Caco-2 (cell line): ENCODE results near the gene NFKB1. TPM values are rescaled to one million over a fixed set of nuclear protein-coding genes. Genes with fewer than 3 reads are reported as not detected.

Experiments used
- BruUV-seq: library from RNA; stranded (reverse); fragments of 400-500 nt; replicated peaks from 2 replicates; lab custom pipeline; 2021; lab: Mats Ljungman, UMichigan
- CTCF ChIA-PET: fragments of 300-600 bp; sonication (Branson Sonifier 250); formaldehyde crosslinking; loops from one replicate; lab custom pipeline; 2022; ENCODE audit warnings: antibody characterized with exemption; lab: Charles Lee
- POLR2A ChIA-PET: fragments of 300-600 bp; sonication (Branson Sonifier 250); formaldehyde crosslinking; loops from one replicate; lab custom pipeline; 2022; ENCODE audit warnings: antibody characterized with exemption; lab: Charles Lee
- DNase-seq, 2 experiments: peaks; one replicate each; pipeline versions ENCODE4 v3.0.0 to v3.0.0-alpha.2; 2020 to 2022
- H3K27me3 ChIP-seq: replicated peaks from 2 replicates; pipeline ENCODE4 v1.6.0; 2011; ENCODE audit warnings: low read length; ENCODE audit not compliant: control insufficient read depth, insufficient read depth
- H3K36me3 ChIP-seq: 2 replicates; pipeline ENCODE4 v1.5.1; 2011; ENCODE audit warnings: low read length; ENCODE audit not compliant: control insufficient read depth, insufficient read depth
- H3K4me1 ChIP-seq: fragments of 250-450 bp; sonication (Bioruptor Pico); 2 replicates; pipeline ENCODE4 v1.5.1; 2020; ENCODE audit warnings: mild to moderate bottlenecking
- H3K4me3 ChIP-seq: 2 replicates; pipeline ENCODE4 v1.5.1; 2011; ENCODE audit warnings: low read depth, mild to moderate bottlenecking, control low read depth, low read length
- H3K9me3 ChIP-seq: fragments of 250-450 bp; sonication (Bioruptor Pico); 2 replicates; pipeline ENCODE4 v1.5.1; 2020; ENCODE audit warnings: mild to moderate bottlenecking, moderate library complexity
- H3K27ac Mint-ChIP-seq: one replicate; pipeline ENCODE4 v1.8.0; 2022; ENCODE audit warnings: mixed read lengths; ENCODE audit not compliant: unreplicated experiment
- H3K27me3 Mint-ChIP-seq: one replicate; pipeline ENCODE4 v1.8.0; 2022; ENCODE audit warnings: mixed read lengths; ENCODE audit not compliant: insufficient read depth, unreplicated experiment
- H3K36me3 Mint-ChIP-seq: one replicate; pipeline ENCODE4 v1.8.0; 2022; ENCODE audit warnings: mild to moderate bottlenecking, mixed read lengths; ENCODE audit not compliant: insufficient read depth, unreplicated experiment
- H3K4me1 Mint-ChIP-seq: one replicate; pipeline ENCODE4 v1.8.0; 2022; ENCODE audit warnings: low read depth, mixed read lengths; ENCODE audit not compliant: unreplicated experiment
- H3K4me3 Mint-ChIP-seq: one replicate; pipeline ENCODE4 v1.8.0; 2022; ENCODE audit warnings: mild to moderate bottlenecking, moderate library complexity, mixed read lengths; ENCODE audit not compliant: unreplicated experiment
- H3K9me3 Mint-ChIP-seq: one replicate; pipeline ENCODE4 v1.8.0; 2022; ENCODE audit warnings: mixed read lengths; ENCODE audit not compliant: unreplicated experiment
- CTCF ChIP-seq, 2 experiments: fragments of 200-600 bp in 1 of 2; IDR thresholded peaks; 1 replicate in 1 of 2; 2 replicates in 1 of 2; pipeline versions ENCODE4 v1.5.1 to v1.8.0; 2011 to 2022; ENCODE audit warnings: antibody characterized with exemption in 1 of 2, control low read depth in 1 of 2, inconsistent platforms in 1 of 2, low read depth in 1 of 2, low read length in 1 of 2, mild to moderate bottlenecking in 1 of 2, moderate library complexity in 1 of 2; ENCODE audit not compliant: insufficient read depth in 1 of 2, severe bottlenecking in 1 of 2, unreplicated experiment in 1 of 2
- intact Hi-C: fragments of 100-400 bp; cut with micrococcal nuclease; formaldehyde crosslinking; loops from one replicate; pipeline ENCODE4 v1.10.0; 2022; ENCODE audit not compliant: unreplicated experiment
- total RNA-seq: library from RNA; stranded (reverse); gene quantifications from 2 replicates; pipeline ENCODE4 v1.2.3, GENCODE V29; 2022

The NFKB1 gene
- total RNA-seq, 1 experiment from 2014 or later = 33.0 TPM

GRCh38 chr4:102547973-102548372 is 46.8 kb downstream of the NFKB1 start:
- ChIA-PET CTCF (no interaction called here), POLR2A (no interaction called here)
- no peak for DNase-seq
- no TSS peak for BruUV-seq
- Mint-ChIP-seq H3K27me3 (no peaks in the 10 kb centered on the region), H3K9me3 (no peaks in the 10 kb centered on the region), H3K36me3 (peaks cover 17% of the 10 kb centered on the region), H3K4me1 (peaks cover 13% of the 10 kb centered on the region), H3K4me3 (no peak overlapping the region), H3K27ac (no peak overlapping the region)
- Histone ChIP-seq H3K36me3 (no peaks in the 10 kb centered on the region), H3K4me1 (peaks cover 11% of the 10 kb centered on the region), H3K27me3 (no peaks in the 10 kb centered on the region), H3K9me3 (no peaks in the 10 kb centered on the region), H3K4me3 (no peak overlapping the region)
- no peak for TF ChIP-seq CTCF (IDR thresholded peaks at IDR 0.05; ENCODE audit: insufficient read depth in 1 of 2, low read depth in 1 of 2, low read length in 1 of 2, severe bottlenecking in 1 of 2, unreplicated experiment in 1 of 2)
- intact Hi-C loops = no loop called here

- ChIA-PET POLR2A (no interaction called here), CTCF (interaction anchor here (0.5 kb wide), 1 partner anchor 121 kb away, joined by 3 read pairs; no protein-coding TSS in a partner anchor)
- intact Hi-C loops = no loop called here
- BruUV-seq = no TSS peak
- Histone ChIP-seq H3K27me3 (no peaks in the 10 kb centered on the region), H3K9me3 (no peaks in the 10 kb centered on the region), H3K4me3 (no peak overlapping the region), H3K36me3 (no peaks in the 10 kb centered on the region), H3K4me1 (peaks cover 7% of the 10 kb centered on the region; the same call in 1 of the 2 replicates)
- Mint-ChIP-seq H3K27me3 (no peaks in the 10 kb centered on the region), H3K4me1 (peaks cover 7% of the 10 kb centered on the region), H3K9me3 (no peaks in the 10 kb centered on the region), H3K36me3 (peaks cover 6% of the 10 kb centered on the region), H3K27ac (no peak overlapping the region), H3K4me3 (no peak overlapping the region)
- DNase-seq = peak in 1 of 2 experiments; percentile 38
- TF ChIP-seq CTCF (IDR thresholded peaks at IDR 0.05; ENCODE audit: insufficient read depth in 1 of 2, low read depth in 1 of 2, low read length in 1 of 2, severe bottlenecking in 1 of 2, unreplicated experiment in 1 of 2) = no peak
Observed at GRCh38 chr4:102551958-102552565, 50.9 kb downstream of the NFKB1 start.

GRCh38 chr4:102552781-102553180 is 51.6 kb downstream of the NFKB1 start:
- peaks cover 7% of the 10 kb centered on the region for H3K4me1 Mint-ChIP-seq
- no peaks in the 10 kb centered on the region for H3K9me3 Mint-ChIP-seq
- no peak overlapping the region for H3K4me3 Mint-ChIP-seq
- Histone ChIP-seq H3K9me3 (no peaks in the 10 kb centered on the region), H3K4me1 (0 out of 2 replicates have a peak, but pooled peaks cover 6% of the 10 kb centered on the region), H3K27me3 (no peaks in the 10 kb centered on the region), H3K4me3 (no peak overlapping the region), H3K36me3 (no peaks in the 10 kb centered on the region)
- POLR2A ChIA-PET = no interaction called here
- DNase-seq = no peak
- no peak overlapping the region for H3K27ac Mint-ChIP-seq
- H3K27me3 Mint-ChIP-seq = no peaks in the 10 kb centered on the region
- H3K36me3 Mint-ChIP-seq = peaks cover 6% of the 10 kb centered on the region
- intact Hi-C loops = no loop called here
- TF ChIP-seq CTCF (IDR thresholded peaks at IDR 0.05; ENCODE audit: insufficient read depth in 1 of 2, low read depth in 1 of 2, low read length in 1 of 2, severe bottlenecking in 1 of 2, unreplicated experiment in 1 of 2) = no peak
- no TSS peak for BruUV-seq
- CTCF ChIA-PET = interaction anchor here (0.5 kb wide), 1 partner anchor 122 kb away, joined by 3 read pairs; no protein-coding TSS in a partner anchor
